Mesothelial cell of epicardium (in vitro differentiated cells): ENCODE data around the gene CRTC1. TPM values are rescaled to one million over a fixed set of nuclear protein-coding genes. Genes with fewer than 3 reads are reported as not detected.
A peak's percentile ranks its signal among the peaks of the same experiment; 100 is the strongest.

Source experiments
- DNase-seq, 2 experiments: peaks; one replicate each; pipeline ENCODE4 v3.0.0; 2021; ENCODE audit warnings: low spot score in 2 of 2; ENCODE audit not compliant: unreplicated experiment in 2 of 2
- H3K27ac Mint-ChIP-seq: 2 replicates; pipeline ENCODE4 v1.8.0; 2021; ENCODE audit warnings: mixed read lengths
- H3K27me3 Mint-ChIP-seq: 2 replicates; pipeline ENCODE4 v1.8.0; 2021; ENCODE audit warnings: low read depth, mixed read lengths
- H3K36me3 Mint-ChIP-seq: 2 replicates; pipeline ENCODE4 v1.8.0; 2021; ENCODE audit warnings: mixed read lengths
- H3K4me1 Mint-ChIP-seq: 2 replicates; pipeline ENCODE4 v1.8.0; 2021; ENCODE audit warnings: mixed read lengths
- H3K4me3 Mint-ChIP-seq: 2 replicates; pipeline ENCODE4 v1.8.0; 2021; ENCODE audit warnings: mild to moderate bottlenecking, moderate library complexity, mixed read lengths
- H3K9me3 Mint-ChIP-seq: 2 replicates; pipeline ENCODE4 v1.8.0; 2021; ENCODE audit warnings: mixed read lengths
- CTCF ChIP-seq: fragments of 200-600 bp; sonication (generic); IDR thresholded peaks from one replicate; pipeline ENCODE4 v1.5.0; 2021; ENCODE audit warnings: antibody characterized with exemption; ENCODE audit not compliant: unreplicated experiment
- total RNA-seq: library from RNA; stranded (reverse); gene quantifications from 3 replicates; pipeline ENCODE4 v1.2.1, GENCODE V29; 2021

The CRTC1 gene
- total RNA-seq, 1 donor from 2014 or later, result 31.9 TPM

GRCh38 chr19:18682807-18683108 lies 722 bp upstream of the CRTC1 start:
- H3K4me3 Mint-ChIP-seq, result peak overlapping the region; percentile 85
- DNase-seq, result no peak
- H3K36me3 Mint-ChIP-seq, result no peaks in the 10 kb centered on the region
- no peaks in the 10 kb centered on the region for H3K9me3 Mint-ChIP-seq
- H3K4me1 Mint-ChIP-seq, result peaks cover 19% of the 10 kb centered on the region
- H3K27ac Mint-ChIP-seq, result no peak overlapping the region
- no peak for TF ChIP-seq CTCF
- H3K27me3 Mint-ChIP-seq, result no peaks in the 10 kb centered on the region

GRCh38 chr19:18683958-18684641 lies 620 bp downstream of the CRTC1 start:
- Mint-ChIP-seq H3K4me3 (peak overlapping the region; percentile 65), H3K9me3 (no peaks in the 10 kb centered on the region), H3K36me3 (no peaks in the 10 kb centered on the region), H3K27me3 (no peaks in the 10 kb centered on the region), H3K27ac (no peak overlapping the region), H3K4me1 (peaks cover 13% of the 10 kb centered on the region)
- no peak for TF ChIP-seq CTCF
- no peak for DNase-seq

GRCh38 chr19:18684642-18684993 lies 1.1 kb downstream of the CRTC1 start:
- DNase-seq, result no peak
- H3K4me3 Mint-ChIP-seq, result peak overlapping the region; percentile 65
- no peaks in the 10 kb centered on the region for H3K36me3 Mint-ChIP-seq
- peaks cover 13% of the 10 kb centered on the region for H3K4me1 Mint-ChIP-seq
- H3K9me3 Mint-ChIP-seq, result no peaks in the 10 kb centered on the region
- H3K27me3 Mint-ChIP-seq, result no peaks in the 10 kb centered on the region
- H3K27ac Mint-ChIP-seq, result no peak overlapping the region
- TF ChIP-seq CTCF, result no peak

GRCh38 chr19:18685597-18686190 lies 2.2 kb downstream of the CRTC1 start:
- Mint-ChIP-seq H3K27me3 (no peaks in the 10 kb centered on the region), H3K4me1 (peaks cover 13% of the 10 kb centered on the region), H3K36me3 (no peaks in the 10 kb centered on the region), H3K27ac (no peak overlapping the region), H3K9me3 (no peaks in the 10 kb centered on the region), H3K4me3 (no peak overlapping the region)
- no peak for DNase-seq
- no peak for TF ChIP-seq CTCF

GRCh38 chr19:18687740-18688465 lies 4.4 kb downstream of the CRTC1 start:
- peaks cover 12% of the 10 kb centered on the region for H3K4me1 Mint-ChIP-seq
- H3K36me3 Mint-ChIP-seq, result peaks cover 2% of the 10 kb centered on the region
- H3K27me3 Mint-ChIP-seq, result no peaks in the 10 kb centered on the region
- H3K4me3 Mint-ChIP-seq, result no peak overlapping the region
- TF ChIP-seq CTCF, result no peak
- no peak overlapping the region for H3K27ac Mint-ChIP-seq
- DNase-seq, result no peak
- no peaks in the 10 kb centered on the region for H3K9me3 Mint-ChIP-seq
